Hippocampal formation (tissue), 2 donors: ENCODE measurements around the gene OR4S1.
"Not testable (repeated sequence)": the region's sequence is repeated elsewhere in the genome, so short reads cannot be mapped to it uniquely, and the experiment has no call there.

ENCODE experiments used
- DNase-seq, 2 donors: peaks; one replicate each; lab custom pipeline; 2025; lab: John Stamatoyannopoulos, UW

Gene OR4S1

GRCh38 chr11:48305923-48306322 lies at the start of gene OR4S1:
TSS of gene OR4S1 (plus strand) at chr11:48306223. CDS start at chr11:48306223, 0 bp downstream.
- DNase-seq = no peak

- no peak for DNase-seq
These were observed 44.4 kb upstream of the OR4S1 start for GRCh38 chr11:48261600-48261999.

- DNase-seq = no peak
These were observed 42.6 kb upstream of the OR4S1 start, which contains the start of gene OR4X1 for GRCh38 chr11:48263423-48263911. TSS of gene OR4X1 (plus strand) at chr11:48263861. CDS start at chr11:48263861, 0 bp downstream.

- no peak for DNase-seq
These were observed 35.4 kb upstream of the OR4S1 start for GRCh38 chr11:48270621-48271020.

GRCh38 chr11:48272606-48273005 lies 33.4 kb upstream of the OR4S1 start:
- DNase-seq = no peak

GRCh38 chr11:48307760-48308386 lies 1.9 kb downstream of the OR4S1 start:
- DNase-seq = peak; percentile 45 to 48

- not testable (repeated sequence) for DNase-seq
These were observed 7.6 kb downstream of the OR4S1 start for GRCh38 chr11:48313590-48313989.

GRCh38 chr11:48319813-48320212 lies 13.8 kb downstream of the OR4S1 start:
- not testable (repeated sequence) for DNase-seq

- DNase-seq = not testable (repeated sequence)
These were observed 18.6 kb downstream of the OR4S1 start, which contains the start of gene OR4C3 for GRCh38 chr11:48324620-48325019. TSS of gene OR4C3 (plus strand) at chr11:48324920. CDS start at chr11:48325022, 102 bp downstream.

- DNase-seq = no peak
These were observed 35.4 kb downstream of the OR4S1 start for GRCh38 chr11:48341466-48341865.

- DNase-seq = not testable (repeated sequence)
These were observed 36.5 kb downstream of the OR4S1 start for GRCh38 chr11:48342505-48342904.

GRCh38 chr11:48346286-48346685 lies 40.3 kb downstream of the OR4S1 start:
- not testable (repeated sequence) for DNase-seq

GRCh38 chr11:48354013-48354412 lies 48.0 kb downstream of the OR4S1 start:
- DNase-seq = no peak

- no peak for DNase-seq
These were observed 48.7 kb downstream of the OR4S1 start for GRCh38 chr11:48354677-48355076.
